TTC549 (cell line): ENCODE results near the gene TAF11L12.
"Not testable (repeated sequence)": the region's sequence is repeated elsewhere in the genome, so short reads cannot be mapped to it uniquely, and the experiment has no call there.

ENCODE experiments used
- FAIRE-seq: peaks from 2 replicates; lab custom pipeline; 2012; peaks lifted over from hg19 to GRCh38; lab: Jason Lieb, UNC

Gene TAF11L12

DNA sequence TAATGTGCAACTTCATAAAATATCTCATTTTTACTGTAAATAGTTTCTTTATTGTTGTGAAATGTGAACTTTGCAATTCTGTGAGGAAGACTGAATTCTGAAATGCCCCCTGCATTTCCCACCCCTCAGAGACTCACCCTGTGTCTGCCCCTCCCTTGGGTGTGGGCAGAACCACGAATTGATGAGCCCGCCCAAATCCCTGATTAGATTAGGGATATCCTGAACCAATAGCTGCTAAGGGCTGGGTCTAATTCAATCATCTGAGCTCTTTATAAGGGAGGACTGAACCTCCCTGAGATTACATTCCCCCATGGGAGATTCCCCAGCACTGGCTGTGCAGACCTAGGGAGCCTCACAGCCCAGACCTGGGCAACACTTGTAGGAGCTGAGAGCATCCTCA is at the start of gene TAF11L12:
Gene TAF11L12, plus strand, starts transcription at position 301 of the 400 bp plus-strand sequence.
- FAIRE-seq: not testable (repeated sequence)

DNA sequence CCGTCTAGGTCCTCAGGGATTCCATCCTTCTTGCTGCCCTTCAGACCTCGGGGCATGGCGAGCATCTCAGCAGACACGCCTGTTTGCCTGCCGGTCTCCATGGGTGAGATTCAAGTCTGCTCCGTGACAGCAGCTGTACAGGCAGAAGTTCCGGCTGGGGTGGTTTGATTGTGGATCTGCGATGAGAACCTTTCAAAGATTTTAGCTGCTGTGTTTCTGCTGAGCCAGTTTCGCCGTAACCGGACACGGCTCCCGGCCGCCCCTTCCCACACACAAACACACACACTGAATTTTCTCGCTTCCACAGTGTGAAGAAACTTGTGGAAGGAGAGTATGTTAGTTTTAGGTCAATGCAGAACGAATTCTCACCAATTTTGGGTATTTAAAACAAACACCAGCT is 24.5 kb upstream of the TAF11L12 start, which contains the start of gene TAF11L7:
Gene TAF11L7, minus strand, starts transcription at position 101 of the 400 bp plus-strand sequence.
- FAIRE-seq: not testable (repeated sequence)

DNA sequence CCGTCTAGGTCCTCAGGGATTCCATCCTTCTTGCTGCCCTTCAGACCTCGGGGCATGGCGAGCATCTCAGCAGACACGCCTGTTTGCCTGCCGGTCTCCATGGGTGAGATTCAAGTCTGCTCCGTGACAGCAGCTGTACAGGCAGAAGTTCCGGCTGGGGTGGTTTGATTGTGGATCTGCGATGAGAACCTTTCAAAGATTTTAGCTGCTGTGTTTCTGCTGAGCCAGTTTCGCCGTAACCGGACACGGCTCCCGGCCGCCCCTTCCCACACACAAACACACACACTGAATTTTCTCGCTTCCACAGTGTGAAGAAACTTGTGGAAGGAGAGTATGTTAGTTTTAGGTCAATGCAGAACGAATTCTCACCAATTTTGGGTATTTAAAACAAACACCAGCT is 19.3 kb upstream of the TAF11L12 start, which contains the start of gene TAF11L8:
Gene TAF11L8, minus strand, starts transcription at position 101 of the 400 bp plus-strand sequence.
- FAIRE-seq: not testable (repeated sequence)

DNA sequence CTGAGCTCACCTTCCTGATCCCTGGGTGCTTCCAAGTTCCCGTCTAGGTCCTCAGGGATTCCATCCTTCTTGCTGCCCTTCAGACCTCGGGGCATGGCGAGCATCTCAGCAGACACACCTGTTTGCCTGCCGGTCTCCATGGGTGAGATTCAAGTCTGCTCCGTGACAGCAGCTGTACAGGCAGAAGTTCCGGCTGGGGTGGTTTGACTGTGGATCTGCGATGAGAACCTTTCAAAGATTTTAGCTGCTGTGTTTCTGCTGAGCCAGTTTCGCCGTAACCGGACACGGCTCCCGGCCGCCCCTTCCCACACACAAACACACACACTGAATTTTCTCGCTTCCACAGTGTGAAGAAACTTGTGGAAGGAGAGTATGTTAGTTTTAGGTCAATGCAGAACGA is 15.9 kb upstream of the TAF11L12 start, which contains the start of gene TAF11L9:
Gene TAF11L9, minus strand, starts transcription at position 140 of the 400 bp plus-strand sequence.
- not testable (repeated sequence) for FAIRE-seq

DNA sequence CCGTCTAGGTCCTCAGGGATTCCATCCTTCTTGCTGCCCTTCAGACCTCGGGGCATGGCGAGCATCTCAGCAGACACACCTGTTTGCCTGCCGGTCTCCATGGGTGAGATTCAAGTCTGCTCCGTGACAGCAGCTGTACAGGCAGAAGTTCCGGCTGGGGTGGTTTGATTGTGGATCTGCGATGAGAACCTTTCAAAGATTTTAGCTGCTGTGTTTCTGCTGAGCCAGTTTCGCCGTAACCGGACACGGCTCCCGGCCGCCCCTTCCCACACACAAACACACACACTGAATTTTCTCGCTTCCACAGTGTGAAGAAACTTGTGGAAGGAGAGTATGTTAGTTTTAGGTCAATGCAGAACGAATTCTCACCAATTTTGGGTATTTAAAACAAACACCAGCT is 12.5 kb upstream of the TAF11L12 start, which contains the start of gene TAF11L10:
Gene TAF11L10, minus strand, starts transcription at position 101 of the 400 bp plus-strand sequence.
- FAIRE-seq: not testable (repeated sequence)

DNA sequence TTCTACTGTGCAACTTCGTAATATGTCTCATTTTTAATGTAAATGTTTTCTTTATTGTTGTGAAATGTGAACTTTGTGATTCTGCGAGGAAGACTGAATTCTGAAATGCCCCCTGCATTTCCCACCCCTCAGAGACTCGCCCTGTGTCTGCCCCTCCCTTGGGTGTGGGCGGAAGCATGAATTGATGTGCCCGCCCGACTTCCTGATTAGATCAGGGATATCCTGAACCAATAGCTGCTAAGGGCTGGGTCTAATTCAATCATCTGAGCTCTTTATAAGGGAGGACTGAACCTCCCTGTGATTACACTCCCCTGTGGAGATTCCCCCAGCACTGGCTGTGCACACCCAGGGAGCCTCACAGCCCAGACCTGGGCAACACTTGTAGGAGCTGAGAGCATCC is 6.3 kb upstream of the TAF11L12 start, which contains the start of gene TAF11L11:
Gene TAF11L11, plus strand, starts transcription at position 304 of the 400 bp plus-strand sequence.
- FAIRE-seq: not testable (repeated sequence)

DNA sequence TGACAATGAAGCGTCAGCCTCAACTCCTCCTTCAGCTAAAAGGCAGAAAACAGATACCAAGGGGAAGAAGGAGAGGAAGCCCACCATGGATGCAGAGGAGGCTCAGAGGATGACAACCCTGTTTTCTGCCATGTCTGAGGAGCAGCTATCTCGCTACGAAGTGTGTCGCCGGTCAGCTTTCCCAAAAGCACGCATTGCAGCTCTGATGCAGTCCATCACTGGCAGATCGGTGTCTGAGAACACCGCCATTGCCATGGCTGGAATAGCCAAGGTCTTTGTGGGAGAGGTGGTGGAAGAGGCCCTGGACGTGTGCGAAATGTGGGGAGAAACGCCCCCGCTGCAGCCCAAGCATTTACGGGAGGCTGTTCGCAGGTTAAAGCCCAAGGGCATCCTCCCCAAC is 5.2 kb upstream of the TAF11L12 start:
- FAIRE-seq: no peak

DNA sequence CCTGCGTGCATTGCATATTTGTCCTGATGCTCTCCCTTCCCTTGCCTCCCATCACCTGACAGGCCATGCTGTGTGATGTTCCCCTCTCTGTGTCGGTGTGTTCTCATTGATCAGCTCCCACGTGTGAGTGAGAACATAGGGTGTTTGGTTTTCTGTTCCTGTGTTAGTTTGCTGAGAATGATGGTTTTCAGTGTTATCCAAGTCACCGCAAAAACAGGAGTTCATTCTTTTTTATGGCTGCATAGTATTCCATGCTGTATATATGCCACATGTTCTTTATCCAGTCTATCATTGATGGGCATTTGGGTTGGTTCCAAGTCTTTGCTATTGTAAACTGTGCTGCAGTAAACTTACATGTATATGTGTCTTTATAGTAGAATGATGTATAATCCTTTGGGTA is 2.7 kb upstream of the TAF11L12 start:
- not testable (repeated sequence) for FAIRE-seq

DNA sequence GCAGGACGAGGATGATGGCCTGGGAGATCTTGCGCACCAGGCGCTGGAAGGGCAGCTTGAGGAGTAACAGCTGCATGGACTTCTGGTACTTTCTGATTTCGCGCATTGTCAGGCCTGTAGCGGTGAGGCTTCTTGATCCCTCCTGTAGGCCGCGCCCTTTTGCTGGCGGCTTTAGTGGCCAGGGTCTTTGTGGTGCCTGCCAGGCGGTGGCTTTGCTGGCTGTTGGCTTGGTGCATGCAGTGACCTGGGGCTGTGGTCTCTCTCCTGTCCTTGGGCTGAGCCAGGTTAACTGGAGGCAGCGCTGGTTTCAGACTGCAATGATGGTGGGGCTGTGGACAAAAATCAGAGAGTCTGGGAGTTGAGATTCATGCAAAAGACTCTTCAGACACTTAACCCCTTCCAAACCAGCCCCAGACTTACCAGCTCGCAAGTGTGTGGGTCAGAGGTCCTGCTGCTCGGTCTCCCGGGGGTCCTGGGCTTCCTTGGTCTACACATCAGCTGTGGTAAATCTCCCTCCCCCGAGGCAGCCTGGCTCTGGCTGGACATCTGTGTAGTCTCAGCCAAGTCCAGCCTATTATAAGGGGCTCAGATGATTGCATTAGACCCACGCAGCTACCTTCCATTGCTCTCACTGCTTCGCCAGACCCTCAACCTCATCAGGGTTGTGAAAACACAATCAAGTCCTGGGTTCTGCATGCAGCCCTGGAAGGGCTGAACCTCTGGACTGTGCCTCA is 4.8 kb downstream of the TAF11L12 start:
- FAIRE-seq: no peak

DNA sequence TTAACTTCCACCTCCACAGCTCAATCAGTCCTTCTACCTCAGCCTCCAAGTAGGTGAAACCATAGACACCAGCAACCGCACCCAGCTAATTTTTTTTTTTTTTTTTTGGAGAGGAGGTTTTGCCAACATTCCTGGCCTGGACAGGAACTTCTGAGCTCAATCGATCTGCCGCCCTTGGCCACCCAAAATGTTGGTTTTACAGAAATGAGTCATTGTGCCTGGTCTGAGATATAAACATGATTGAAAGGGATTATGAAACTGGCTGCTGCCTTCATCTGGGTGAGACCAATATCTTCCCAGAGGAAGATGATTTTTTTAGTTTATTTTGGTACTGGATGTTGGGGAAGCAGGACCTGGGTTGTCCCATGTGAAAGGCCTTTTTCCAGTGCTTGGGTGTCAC is 9.2 kb downstream of the TAF11L12 start:
- no peak for FAIRE-seq

DNA sequence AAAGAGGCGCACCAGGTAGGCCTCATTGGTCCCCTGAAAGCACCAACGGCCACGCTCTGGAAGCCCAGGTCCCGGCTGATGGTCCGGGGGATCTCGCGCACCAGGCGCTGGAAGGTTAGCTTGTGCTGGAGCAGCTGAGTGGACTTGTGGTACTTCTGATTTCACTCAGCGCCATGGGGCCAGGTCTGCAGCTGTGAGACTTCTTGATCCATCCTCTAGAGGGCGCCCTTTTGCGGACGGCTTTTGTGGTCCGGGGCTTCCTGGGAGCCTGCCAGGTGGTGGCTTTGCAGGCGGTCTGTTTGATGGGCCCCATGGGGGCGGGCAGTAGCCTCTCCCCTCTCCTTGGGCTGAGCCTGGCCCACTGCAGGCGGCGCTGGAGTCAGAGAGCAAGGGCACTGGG is 10.4 kb downstream of the TAF11L12 start:
- no peak for FAIRE-seq

DNA sequence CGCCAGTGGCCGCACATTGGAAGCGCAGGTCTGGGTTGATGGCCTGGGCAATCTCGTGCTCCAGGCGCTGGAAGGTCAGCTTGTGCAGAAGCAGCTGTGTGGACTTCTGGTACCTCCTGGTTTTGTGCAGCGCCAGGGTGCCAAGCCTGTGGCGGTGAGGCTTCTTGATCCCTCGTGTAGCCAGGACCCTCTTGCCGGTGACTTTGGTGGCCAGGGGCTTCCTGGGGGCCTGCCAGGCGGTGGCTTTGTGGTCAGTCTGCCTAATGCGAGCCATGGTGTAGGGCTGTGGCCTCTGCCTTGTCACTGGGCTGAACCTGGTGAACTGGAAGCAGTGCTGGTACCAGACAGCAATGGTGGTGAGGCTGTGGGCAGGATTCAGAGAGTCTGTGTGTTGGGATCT is 15.5 kb downstream of the TAF11L12 start:
- FAIRE-seq: no peak

DNA sequence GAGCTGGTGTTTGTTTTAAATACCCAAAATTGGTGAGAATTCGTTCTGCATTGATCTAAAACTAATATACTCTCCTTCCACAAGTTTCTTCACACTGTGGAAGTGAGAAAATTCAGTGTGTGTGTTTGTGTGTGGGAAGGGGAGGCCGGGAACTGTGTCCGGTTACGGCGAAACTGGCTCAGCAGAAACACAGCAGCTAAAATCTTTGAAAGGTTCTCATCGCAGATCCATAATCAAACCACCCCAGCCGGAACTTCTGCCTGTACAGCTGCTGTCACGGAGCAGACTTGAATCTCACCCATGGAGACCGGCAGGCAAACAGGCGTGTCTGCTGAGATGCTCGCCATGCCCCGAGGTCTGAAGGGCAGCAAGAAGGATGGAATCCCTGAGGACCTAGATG is 21.6 kb downstream of the TAF11L12 start, which contains the start of gene TAF11L13:
Gene TAF11L13, plus strand, starts transcription at position 301 of the 400 bp plus-strand sequence.
- FAIRE-seq: not testable (repeated sequence)

DNA sequence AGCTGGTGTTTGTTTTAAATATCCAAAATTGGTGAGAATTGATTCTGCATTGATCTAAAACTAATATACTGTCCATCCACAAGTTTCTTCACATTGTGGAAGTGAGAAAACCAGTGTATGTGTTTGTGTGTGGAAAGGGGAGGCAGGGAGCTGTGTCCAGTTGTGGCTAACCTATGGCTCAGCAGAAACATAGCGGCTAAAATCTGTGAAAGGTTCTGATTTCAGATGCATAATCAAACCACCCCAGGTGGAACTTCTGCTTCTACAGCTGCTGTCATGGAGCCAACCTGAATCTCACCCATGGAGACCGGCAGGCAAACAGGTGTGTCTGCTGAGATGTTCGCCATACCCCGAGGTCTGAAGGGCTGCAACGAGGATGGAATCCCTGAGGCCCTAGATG is 24.0 kb downstream of the TAF11L12 start, which contains the start of gene TAF11L14:
Gene TAF11L14, plus strand, starts transcription at position 301 of the 400 bp plus-strand sequence.
- FAIRE-seq: no peak

DNA sequence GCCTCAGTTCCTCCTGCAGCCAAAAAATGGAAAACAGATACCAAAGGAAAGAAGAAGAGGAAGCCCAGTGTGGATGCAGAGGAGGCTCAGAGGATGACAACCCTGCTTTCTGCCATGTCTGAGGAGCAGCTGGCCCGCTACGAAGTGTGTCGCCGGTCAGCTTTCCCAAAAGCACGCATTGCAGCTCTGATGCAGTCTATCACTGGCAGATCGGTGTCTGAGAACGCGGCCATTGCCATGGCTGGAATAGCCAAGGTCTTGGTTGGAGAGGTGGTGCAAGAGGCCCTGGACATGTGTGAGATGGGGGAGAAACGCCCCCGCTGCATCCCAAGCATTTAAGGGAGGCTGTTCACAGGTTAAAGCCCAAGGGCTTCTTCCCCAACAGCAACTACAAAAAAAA is 39.0 kb downstream of the TAF11L12 start:
- not testable (repeated sequence) for FAIRE-seq

DNA sequence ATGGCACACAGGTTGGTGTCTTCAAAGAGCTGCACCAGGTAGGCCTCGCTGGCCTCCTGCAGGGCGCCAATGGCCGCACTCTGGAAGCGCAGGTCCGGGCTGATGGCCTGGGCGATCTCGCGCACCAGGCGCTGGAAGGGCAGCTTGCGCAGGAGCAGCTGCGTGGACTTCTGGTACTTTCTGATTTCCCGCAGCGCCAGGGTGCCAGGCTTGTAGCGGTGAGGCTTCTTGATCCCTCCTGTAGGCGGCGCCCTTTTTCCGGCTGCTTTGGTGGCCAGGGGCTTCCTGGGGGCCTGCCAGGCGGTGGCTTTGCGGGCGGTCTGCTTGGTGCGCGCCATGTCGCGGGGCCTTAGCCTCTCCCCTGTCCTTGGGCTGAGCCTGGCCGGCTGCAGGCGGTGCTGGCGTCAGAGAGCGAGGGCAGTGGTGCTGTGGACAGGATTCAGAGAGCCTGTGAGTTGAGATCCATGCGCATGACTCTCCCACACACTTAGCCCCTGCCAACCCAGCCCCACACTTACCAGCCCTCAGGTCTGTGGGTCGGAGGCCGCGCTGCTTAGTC is 45.1 kb downstream of the TAF11L12 start:
- not testable (repeated sequence) for FAIRE-seq

DNA sequence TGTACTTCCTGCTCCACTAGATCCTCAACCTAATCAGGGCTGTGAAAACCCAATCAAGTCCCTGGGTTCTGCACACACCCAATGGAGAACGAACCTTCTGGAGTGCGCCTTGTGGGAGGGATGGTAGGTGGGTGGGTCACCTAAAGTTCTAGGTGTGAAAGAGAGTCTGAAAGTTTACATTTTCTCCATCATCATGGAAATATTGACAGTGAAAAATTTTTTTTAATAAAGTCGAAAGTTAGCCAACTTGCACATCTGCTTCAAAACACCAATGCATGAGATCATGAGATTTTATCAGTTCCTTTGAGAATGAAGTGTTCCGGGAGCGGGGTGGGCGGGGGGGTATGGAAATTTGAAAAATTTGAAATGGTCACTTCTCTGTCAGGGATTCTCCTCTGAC is 45.7 kb downstream of the TAF11L12 start:
- no peak for FAIRE-seq
